OCI-LY7 (cell line): ENCODE measurements around the gene PIEZO1.

Source experiments
- CTCF ChIP-seq: fragments of 200-600 bp; sonication (generic); conservative IDR thresholded peaks from 2 replicates; pipeline ENCODE4 v1.5.1; 2014; ENCODE audit warnings: mild to moderate bottlenecking, antibody characterized with exemption, low read length, moderate library complexity, mixed read lengths
- EZH2phosphoT487 ChIP-seq: fragments of 200-600 bp; sonication (generic); IDR thresholded peaks from 2 replicates; pipeline ENCODE4 v1.6.1; 2018; ENCODE audit warnings: low read depth, borderline replicate concordance, mild to moderate bottlenecking, mixed run types, antibody characterized with exemption, low read length, moderate library complexity, mixed read lengths

- TF ChIP-seq CTCF (no peak), EZH2phosphoT487 (no peak)
These were observed 94.5 kb downstream of the PIEZO1 start for GRCh38 chr16:88690341-88691128.
